Measurements from ENCODE around the gene HRK. TPM values are rescaled to one million over a fixed set of nuclear protein-coding genes. Genes with fewer than 3 reads are reported as not detected.

Gene HRK
- total RNA-seq, 1 experiment from 2014 or later: 3.5 TPM

DNA sequence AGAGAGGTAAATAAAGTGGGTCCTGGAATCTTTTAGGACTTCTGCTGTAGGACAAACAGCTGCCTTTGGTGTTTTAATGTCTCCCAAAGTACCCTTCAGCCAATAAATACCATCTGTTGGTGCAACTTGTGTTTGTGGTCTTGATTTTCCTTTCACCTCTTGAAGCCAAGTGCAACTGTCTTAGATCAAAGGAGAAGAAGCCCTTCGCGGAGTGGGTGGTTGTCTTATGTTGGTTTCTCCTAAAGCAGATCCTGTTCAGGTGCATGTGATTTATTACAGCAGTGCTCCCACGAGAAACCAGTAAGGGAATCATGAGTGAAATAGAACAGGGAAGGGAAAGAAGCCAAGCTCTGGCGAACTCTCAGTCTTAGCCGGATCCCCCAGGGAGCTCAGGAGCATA is 27.7 kb downstream of the HRK start (continued):
- TF ChIP-seq ATF2 (CRISPR knock-in tag; IDR thresholded peaks at IDR 0.05; ENCODE audit: borderline replicate concordance, low read depth) (no peak), GABPB1 (CRISPR knock-in tag; IDR thresholded peaks at IDR 0.05) (no peak), SMAD4 (CRISPR knock-in tag; IDR thresholded peaks at IDR 0.05) (no peak), USF2 (CRISPR knock-in tag; IDR thresholded peaks at IDR 0.05) (no peak), HMGA2 (CRISPR knock-in tag; IDR thresholded peaks at IDR 0.05) (no peak), MAX (CRISPR knock-in tag; IDR thresholded peaks at IDR 0.05) (no peak), SOX15 (CRISPR knock-in tag; IDR thresholded peaks at IDR 0.05) (no peak), NFE2L1 (CRISPR knock-in tag; IDR thresholded peaks at IDR 0.05) (no peak)
- TF ChIP-seq, protein P1, sequence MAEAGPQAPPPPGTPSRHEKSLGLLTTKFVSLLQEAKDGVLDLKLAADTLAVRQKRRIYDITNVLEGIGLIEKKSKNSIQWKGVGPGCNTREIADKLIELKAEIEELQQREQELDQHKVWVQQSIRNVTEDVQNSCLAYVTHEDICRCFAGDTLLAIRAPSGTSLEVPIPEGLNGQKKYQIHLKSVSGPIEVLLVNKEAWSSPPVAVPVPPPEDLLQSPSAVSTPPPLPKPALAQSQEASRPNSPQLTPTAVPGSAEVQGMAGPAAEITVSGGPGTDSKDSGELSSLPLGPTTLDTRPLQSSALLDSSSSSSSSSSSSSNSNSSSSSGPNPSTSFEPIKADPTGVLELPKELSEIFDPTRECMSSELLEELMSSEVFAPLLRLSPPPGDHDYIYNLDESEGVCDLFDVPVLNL (CRISPR knock-in tag; IDR thresholded peaks at IDR 0.05; ENCODE audit: borderline replicate concordance, low read depth): no peak
- TF ChIP-seq, protein P2, sequence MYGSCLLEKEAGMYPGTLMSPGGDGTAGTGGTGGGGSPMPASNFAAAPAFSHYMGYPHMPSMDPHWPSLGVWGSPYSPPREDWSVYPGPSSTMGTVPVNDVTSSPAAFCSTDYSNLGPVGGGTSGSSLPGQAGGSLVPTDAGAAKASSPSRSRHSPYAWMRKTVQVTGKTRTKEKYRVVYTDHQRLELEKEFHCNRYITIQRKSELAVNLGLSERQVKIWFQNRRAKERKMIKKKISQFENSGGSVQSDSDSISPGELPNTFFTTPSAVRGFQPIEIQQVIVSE (CRISPR knock-in tag; IDR thresholded peaks at IDR 0.05; ENCODE audit: borderline replicate concordance): no peak
- TF ChIP-seq, protein P3, sequence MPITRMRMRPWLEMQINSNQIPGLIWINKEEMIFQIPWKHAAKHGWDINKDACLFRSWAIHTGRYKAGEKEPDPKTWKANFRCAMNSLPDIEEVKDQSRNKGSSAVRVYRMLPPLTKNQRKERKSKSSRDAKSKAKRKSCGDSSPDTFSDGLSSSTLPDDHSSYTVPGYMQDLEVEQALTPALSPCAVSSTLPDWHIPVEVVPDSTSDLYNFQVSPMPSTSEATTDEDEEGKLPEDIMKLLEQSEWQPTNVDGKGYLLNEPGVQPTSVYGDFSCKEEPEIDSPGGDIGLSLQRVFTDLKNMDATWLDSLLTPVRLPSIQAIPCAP (CRISPR knock-in tag; IDR thresholded peaks at IDR 0.05): no peak

DNA sequence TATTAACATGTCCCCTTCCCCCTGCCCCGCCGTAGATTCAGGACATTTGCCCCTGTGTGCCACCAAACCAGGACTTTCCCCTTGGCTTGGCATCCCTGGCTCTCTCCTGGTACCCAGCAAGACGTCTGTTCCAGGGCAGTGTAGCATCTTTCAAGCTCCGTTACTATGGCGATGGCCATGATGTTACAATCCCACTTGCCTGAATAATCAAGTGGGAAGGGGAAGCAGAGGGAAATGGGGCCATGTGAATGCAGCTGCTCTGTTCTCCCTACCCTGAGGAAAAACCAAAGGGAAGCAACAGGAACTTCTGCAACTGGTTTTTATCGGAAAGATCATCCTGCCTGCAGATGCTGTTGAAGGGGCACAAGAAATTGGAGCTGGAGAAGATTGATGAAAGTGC is 28.9 kb downstream of the HRK start:
- Mint-ChIP-seq H3K4me3 (no peak overlapping the region), H3K27ac (no peak overlapping the region), H3K27me3 (ENCODE audit: low read depth) (no peaks in the 10 kb centered on the region), H3K9me3 (peaks cover 6% of the 10 kb centered on the region; the same call in 1 of the 2 replicates), H3K4me1 (no peaks in the 10 kb centered on the region), H3K36me3 (peaks cover 7% of the 10 kb centered on the region; the same call in 1 of the 2 replicates)
- POLR2A ChIA-PET: no interaction called here
- DNase-seq (ENCODE audit: low spot score) (no peak), ATAC-seq (no peak)
- CTCF ChIA-PET: interaction anchor here (1.1 kb wide), 1 partner anchor 11 kb away, joined by 4 read pairs; no protein-coding TSS in a partner anchor
- no peak for TF ChIP-seq NR3C1 (CRISPR knock-in tag; conservative IDR thresholded peaks at IDR 0.05; ENCODE audit: low read depth)
- TF ChIP-seq MXD4 (CRISPR knock-in tag; IDR thresholded peaks at IDR 0.05; ENCODE audit: borderline replicate concordance): no peak
- TF ChIP-seq NFE2L1 (CRISPR knock-in tag; IDR thresholded peaks at IDR 0.05): no peak
- TF ChIP-seq FOXJ3 (CRISPR knock-in tag; IDR thresholded peaks at IDR 0.05; ENCODE audit: borderline replicate concordance): no peak
- TF ChIP-seq, protein P2 (CRISPR knock-in tag; IDR thresholded peaks at IDR 0.05; ENCODE audit: borderline replicate concordance): no peak
- TF ChIP-seq, protein P4, sequence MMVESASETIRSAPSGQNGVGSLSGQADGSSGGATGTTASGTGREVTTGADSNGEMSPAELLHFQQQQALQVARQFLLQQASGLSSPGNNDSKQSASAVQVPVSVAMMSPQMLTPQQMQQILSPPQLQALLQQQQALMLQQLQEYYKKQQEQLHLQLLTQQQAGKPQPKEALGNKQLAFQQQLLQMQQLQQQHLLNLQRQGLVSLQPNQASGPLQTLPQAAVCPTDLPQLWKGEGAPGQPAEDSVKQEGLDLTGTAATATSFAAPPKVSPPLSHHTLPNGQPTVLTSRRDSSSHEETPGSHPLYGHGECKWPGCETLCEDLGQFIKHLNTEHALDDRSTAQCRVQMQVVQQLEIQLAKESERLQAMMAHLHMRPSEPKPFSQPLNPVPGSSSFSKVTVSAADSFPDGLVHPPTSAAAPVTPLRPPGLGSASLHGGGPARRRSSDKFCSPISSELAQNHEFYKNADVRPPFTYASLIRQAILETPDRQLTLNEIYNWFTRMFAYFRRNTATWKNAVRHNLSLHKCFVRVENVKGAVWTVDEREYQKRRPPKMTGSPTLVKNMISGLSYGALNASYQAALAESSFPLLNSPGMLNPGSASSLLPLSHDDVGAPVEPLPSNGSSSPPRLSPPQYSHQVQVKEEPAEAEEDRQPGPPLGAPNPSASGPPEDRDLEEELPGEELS (CRISPR knock-in tag; IDR thresholded peaks at IDR 0.05): no peak
- no peak for TF ChIP-seq ZNF281 (CRISPR knock-in tag; IDR thresholded peaks at IDR 0.05)
- no peak for TF ChIP-seq ETV6 (CRISPR knock-in tag; IDR thresholded peaks at IDR 0.05)
- no peak for TF ChIP-seq PREB (CRISPR knock-in tag; IDR thresholded peaks at IDR 0.05; ENCODE audit: borderline replicate concordance)
- TF ChIP-seq ZSCAN18 (CRISPR knock-in tag; IDR thresholded peaks at IDR 0.05): no peak
